K562 (cell line): ENCODE data around the gene HCN3. TPM values are rescaled to one million over a fixed set of nuclear protein-coding genes. Genes with fewer than 3 reads are reported as not detected.
A peak's percentile ranks its signal among the peaks of the same experiment; 100 is the strongest.

ENCODE experiments used
- ARID4B ChIP-seq: sonication (generic); formaldehyde crosslinking; IDR thresholded peaks from 2 replicates; pipeline ENCODE4 v1.8.0; 2022; ENCODE audit warnings: mild to moderate bottlenecking, missing genetic modification reagents
- BDP1 ChIP-seq: IDR thresholded peaks from 3 replicates; pipeline ENCODE4 v1.6.1; 2011; ENCODE audit not compliant: insufficient read length, insufficient read depth
- CHD4 ChIP-seq: fragments of 200-600 bp; sonication (generic); IDR thresholded peaks from 3 replicates; pipeline ENCODE4 v1.6.1; 2012; ENCODE audit warnings: low read depth, mild to moderate bottlenecking, mixed read lengths, low read length, inconsistent platforms; ENCODE audit not compliant: insufficient read depth, insufficient replicate concordance, poor library complexity, severe bottlenecking
- CREM ChIP-seq: IDR thresholded peaks from 2 replicates; pipeline ENCODE4 v1.6.1; 2014; ENCODE audit warnings: antibody characterized with exemption, low read depth
- CSDE1 ChIP-seq, 2 experiments: fragments of 450-650 bp; IDR thresholded peaks; 2 replicates each; pipeline ENCODE4 v1.6.1; 2016; ENCODE audit warnings: mild to moderate bottlenecking in 1 of 2
- E2F3 ChIP-seq: fragments of 250-450 bp; sonication (Bioruptor Pico); IDR thresholded peaks from 2 replicates; pipeline ENCODE4 v1.4.0; 2020; ENCODE audit warnings: mild to moderate bottlenecking
- EP400 ChIP-seq: fragments of 450-650 bp; IDR thresholded peaks from 2 replicates; pipeline ENCODE4 v1.6.1; 2017; ENCODE audit warnings: antibody characterized with exemption, mild to moderate bottlenecking, moderate library complexity
- ESRRA ChIP-seq: fragments of 450-650 bp; IDR thresholded peaks from 2 replicates; pipeline ENCODE4 v1.6.1; 2014; ENCODE audit warnings: low read depth, mild to moderate bottlenecking, moderate library complexity, borderline replicate concordance
- ETV6 ChIP-seq, 3 experiments: fragments of 150-350 bp in 1 of 3; sonication (generic) in 1 of 3; formaldehyde crosslinking in 1 of 3; IDR thresholded peaks; 2 replicates each; pipeline versions ENCODE4 v1.6.1 to v1.8.0; 2014 to 2022; ENCODE audit warnings: borderline replicate concordance in 2 of 3, low read depth in 2 of 3, antibody characterized with exemption in 1 of 3, low read length in 1 of 3, mild to moderate bottlenecking in 1 of 3, missing genetic modification reagents in 1 of 3
- HNRNPL ChIP-seq: fragments of 200-400 bp; formaldehyde crosslinking; IDR thresholded peaks from 2 replicates; pipeline ENCODE4 v1.6.1; 2017; ENCODE audit warnings: low read depth, mild to moderate bottlenecking, low read length
- NKRF ChIP-seq: fragments of 450-650 bp; IDR thresholded peaks from 2 replicates; pipeline ENCODE4 v1.6.1; 2016; ENCODE audit warnings: borderline replicate concordance
- NONO ChIP-seq, 2 experiments: fragments of 200-400 bp in 1 of 2; fragments of 450-650 bp in 1 of 2; formaldehyde crosslinking in 1 of 2; IDR thresholded peaks; 2 replicates each; pipeline ENCODE4 v1.6.1; 2017; ENCODE audit warnings: low read depth in 2 of 2, mild to moderate bottlenecking in 2 of 2, moderate library complexity in 2 of 2, low read length in 1 of 2
- PREB ChIP-seq: sonication (generic); formaldehyde crosslinking; IDR thresholded peaks from 2 replicates; pipeline ENCODE4 v1.8.1; 2023; ENCODE audit warnings: mild to moderate bottlenecking, missing genetic modification reagents
- SPI1 ChIP-seq: IDR thresholded peaks from 2 replicates; pipeline ENCODE4 v1.6.1; 2011; ENCODE audit warnings: low read depth, low read length, control low read depth, borderline replicate concordance
- STAG1 ChIP-seq: sonication (generic); formaldehyde crosslinking; IDR thresholded peaks from 2 replicates; pipeline ENCODE4 v1.5.0; 2020; ENCODE audit warnings: missing genetic modification reagents, borderline replicate concordance
- TOE1 ChIP-seq, 2 experiments: fragments of 450-650 bp in 1 of 2; sonication (generic) in 1 of 2; formaldehyde crosslinking in 1 of 2; IDR thresholded peaks; 2 replicates each; pipeline versions ENCODE4 v1.7.1 to v1.8.0; 2016 to 2022; ENCODE audit warnings: borderline replicate concordance in 2 of 2, mild to moderate bottlenecking in 2 of 2, antibody characterized with exemption in 1 of 2, inconsistent platforms in 1 of 2, low read depth in 1 of 2, missing genetic modification reagents in 1 of 2, moderate library complexity in 1 of 2
- U2AF1 ChIP-seq: fragments of 200-400 bp; formaldehyde crosslinking; optimal IDR thresholded peaks from 2 replicates; pipeline ENCODE3; 2017; ENCODE audit warnings: mild to moderate bottlenecking, low read depth, low read length, moderate library complexity
- ZNF143 ChIP-seq: sonication (generic); formaldehyde crosslinking; IDR thresholded peaks from 2 replicates; pipeline ENCODE4 v1.9.0; 2022; ENCODE audit warnings: mild to moderate bottlenecking, missing genetic modification reagents
- polyA plus RNA-seq, 8 experiments: library from polyadenylated mRNA; depleted of rRNA in 4 of 8; stranded (reverse) in 5 of 8; unstranded in 3 of 8; fragments of >200 nt; fragmentation: Nextera tagmentation in 2 of 8; fragmentation: Illumina TruSeq in 1 of 8; extraction: Ambion mirVana in 2 of 8; extraction: Trizol in 1 of 8; gene quantifications; 2 replicates each; pipeline versions ENCODE4 v1.2.1 to v1.2.3, GENCODE V29; 2011 to 2014; ENCODE audit warnings: inconsistent platforms in 1 of 8, missing spikeins in 1 of 8
- total RNA-seq, 7 experiments: library from RNA; depleted of rRNA in 6 of 7; stranded (reverse); fragments of >200 nt in 6 of 7; fragmentation: Illumina TruSeq in 2 of 7; extraction: Trizol in 2 of 7; gene quantifications; 2 replicates each; pipeline versions ENCODE4 v1.2.1 to v1.2.3, GENCODE V29; 2011 to 2021; ENCODE audit warnings: low replicate concordance in 1 of 7

Gene HCN3
- total and polyA plus RNA-seq, 9 of the 15 experiments (the other 6 are each of a cell fraction or from before 2014, with no cell fraction given), result 0.91 to 9.7 (median 3.9) TPM

- peak; percentile 81 for TF ChIP-seq ARID4B
- TF ChIP-seq NKRF, result peak; percentile 77
- 0 out of 2 replicates have a peak, but pooled peaks have one; percentile 23 for TF ChIP-seq E2F3
- TF ChIP-seq CSDE1 (IDR thresholded peaks at IDR 0.05), result no peak
- TF ChIP-seq ETV6 (IDR thresholded peaks at IDR 0.05; ENCODE audit: borderline replicate concordance in 1 of 2, low read depth in 2 of 2, low read length in 1 of 2), result 0 out of 4 replicates have a peak, but pooled peaks of 1 of the 2 experiments have one; percentile 25
- TF ChIP-seq ETV6 (CRISPR knock-in tag; IDR thresholded peaks at IDR 0.05; ENCODE audit: borderline replicate concordance), result no peak
- no peak for TF ChIP-seq BDP1
- TF ChIP-seq TOE1 (IDR thresholded peaks at IDR 0.05; ENCODE audit: borderline replicate concordance), result peak; percentile 59; the same call in 1 of the 2 replicates
- TF ChIP-seq TOE1 (CRISPR knock-in tag; IDR thresholded peaks at IDR 0.05; ENCODE audit: borderline replicate concordance, low read depth), result no peak
- 0 out of 2 replicates have a peak, but pooled peaks have one; percentile 32 for TF ChIP-seq CREM
- peak; percentile 30 for TF ChIP-seq ESRRA
- no peak for TF ChIP-seq PREB (CRISPR knock-in tag)
- TF ChIP-seq EP400, result peak; percentile 59; the same call in 1 of the 2 replicates
- TF ChIP-seq U2AF1, result peak; percentile 52
- peak; percentile 57; the same call in 1 of the 2 replicates for TF ChIP-seq STAG1 (CRISPR knock-in tag)
- 0 out of 2 replicates have a peak, but pooled peaks have one; percentile 20 for TF ChIP-seq HNRNPL
- TF ChIP-seq CHD4, result no peak
- peak in 1 of 2 experiments; percentile 51; a peak in 1 of 4 replicates for TF ChIP-seq NONO (IDR thresholded peaks at IDR 0.05; ENCODE audit: low read depth in 2 of 2, low read length in 1 of 2)
- peak; percentile 50 for TF ChIP-seq ZNF143 (CRISPR knock-in tag)
- no peak for TF ChIP-seq SPI1
Measured at GRCh38 chr1:155322953-155323728, 45.9 kb downstream of the HCN3 start (continued).
